ENCODE results near the gene ARPC1A.

DNA sequence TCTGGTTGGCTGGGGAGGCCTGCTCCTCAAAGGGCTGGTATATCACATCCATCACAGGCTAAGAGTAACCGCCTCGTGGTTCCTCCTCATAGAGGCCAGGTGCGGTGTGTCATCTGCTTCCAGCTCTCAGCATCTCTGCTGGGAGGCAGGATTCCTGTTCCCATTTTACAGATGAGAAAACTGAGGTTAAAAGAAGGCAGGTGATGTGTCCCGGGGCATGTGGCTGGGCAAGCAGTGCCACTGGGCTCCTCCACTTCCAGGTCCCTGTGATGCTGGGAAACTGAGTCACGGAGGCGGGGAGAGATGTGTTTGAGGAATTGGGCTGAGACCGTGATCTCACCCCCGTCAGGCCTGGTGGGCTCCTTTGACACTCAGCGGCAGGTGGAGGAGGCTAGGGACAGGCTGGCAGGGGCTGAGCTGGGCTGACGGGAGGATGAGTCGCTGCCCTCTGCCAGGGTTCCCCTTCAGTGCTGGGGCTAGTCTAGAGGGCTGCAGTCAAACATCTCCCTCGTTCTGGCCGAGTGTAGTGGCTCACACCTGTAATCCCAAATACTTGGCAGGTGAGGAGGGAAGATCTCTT lies 58.2 kb downstream of the ARPC1A start:
- TF ChIP-seq, protein P1, sequence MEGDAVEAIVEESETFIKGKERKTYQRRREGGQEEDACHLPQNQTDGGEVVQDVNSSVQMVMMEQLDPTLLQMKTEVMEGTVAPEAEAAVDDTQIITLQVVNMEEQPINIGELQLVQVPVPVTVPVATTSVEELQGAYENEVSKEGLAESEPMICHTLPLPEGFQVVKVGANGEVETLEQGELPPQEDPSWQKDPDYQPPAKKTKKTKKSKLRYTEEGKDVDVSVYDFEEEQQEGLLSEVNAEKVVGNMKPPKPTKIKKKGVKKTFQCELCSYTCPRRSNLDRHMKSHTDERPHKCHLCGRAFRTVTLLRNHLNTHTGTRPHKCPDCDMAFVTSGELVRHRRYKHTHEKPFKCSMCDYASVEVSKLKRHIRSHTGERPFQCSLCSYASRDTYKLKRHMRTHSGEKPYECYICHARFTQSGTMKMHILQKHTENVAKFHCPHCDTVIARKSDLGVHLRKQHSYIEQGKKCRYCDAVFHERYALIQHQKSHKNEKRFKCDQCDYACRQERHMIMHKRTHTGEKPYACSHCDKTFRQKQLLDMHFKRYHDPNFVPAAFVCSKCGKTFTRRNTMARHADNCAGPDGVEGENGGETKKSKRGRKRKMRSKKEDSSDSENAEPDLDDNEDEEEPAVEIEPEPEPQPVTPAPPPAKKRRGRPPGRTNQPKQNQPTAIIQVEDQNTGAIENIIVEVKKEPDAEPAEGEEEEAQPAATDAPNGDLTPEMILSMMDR (conservative IDR thresholded peaks at IDR 0.05 in 1 of 2, IDR thresholded peaks at IDR 0.05 in 1 of 2; ENCODE audit: low read depth in 1 of 2, low read length in 2 of 2): no peak
- TF ChIP-seq EZH2 (IDR thresholded peaks at IDR 0.05; ENCODE audit: low read length, missing control alignments): no peak

Data from fibroblast of lung (primary cell).